Erythroblast (primary cell): ENCODE data around the gene KCNG4.

Experiments used
- GATA1 ChIP-seq: IDR thresholded peaks from 2 replicates; pipeline ENCODE4 v1.6.1; 2011; ENCODE audit warnings: low read depth, mild to moderate bottlenecking, control low read depth, low read length, moderate library complexity
- POLR2A ChIP-seq: IDR thresholded peaks from 2 replicates; pipeline ENCODE4 v1.6.1; 2011; ENCODE audit warnings: mild to moderate bottlenecking, low read length

- no peak for TF ChIP-seq POLR2A
- TF ChIP-seq GATA1 = no peak
Observed at GRCh38 chr16:84239141-84239769, 557 bp downstream of the KCNG4 start.
